ENCODE measurements around the gene ZBTB7C.

DNA sequence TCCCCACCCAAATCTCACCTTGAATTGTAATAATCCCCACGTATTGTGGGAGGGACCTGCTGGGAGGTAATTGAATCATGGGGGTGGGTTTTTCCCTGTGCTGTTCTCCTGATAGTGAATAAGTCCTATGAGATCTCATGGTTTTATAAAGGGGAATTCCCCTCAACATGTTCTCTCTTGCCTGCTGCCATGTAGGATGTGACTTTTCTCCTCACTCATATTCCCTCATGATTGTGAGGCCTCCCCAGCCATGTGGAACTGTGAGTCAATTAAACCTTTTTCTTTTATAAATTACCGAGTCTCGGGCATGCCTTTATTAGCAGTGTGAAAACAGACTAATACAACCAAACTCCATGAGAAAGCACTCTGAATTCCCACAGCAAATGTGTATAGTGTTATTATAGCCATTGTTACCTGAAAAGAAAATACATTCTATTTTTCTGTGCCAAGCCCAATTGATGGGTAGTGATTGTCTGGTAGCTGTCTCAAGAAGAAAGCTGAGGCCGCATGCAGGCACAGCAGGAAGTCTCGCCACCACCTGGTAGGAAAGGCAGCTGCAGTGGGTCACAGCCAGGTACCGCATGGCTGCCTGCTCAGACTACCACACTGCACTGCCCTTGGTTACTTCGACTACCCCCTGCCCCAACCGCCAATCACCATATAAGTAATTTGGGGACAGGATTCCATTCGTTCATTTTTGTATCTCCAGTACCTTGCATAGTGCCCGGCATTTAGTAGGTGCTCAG lies 10.3 kb upstream of the ZBTB7C start:
- TF ChIP-seq POLR2AphosphoS5 (IDR thresholded peaks at IDR 0.05; ENCODE audit: low read depth, low read length) (no peak), SIN3A (IDR thresholded peaks at IDR 0.05; ENCODE audit: borderline replicate concordance, insufficient read depth, low read length) (no peak)
- TF ChIP-seq, protein P1, sequence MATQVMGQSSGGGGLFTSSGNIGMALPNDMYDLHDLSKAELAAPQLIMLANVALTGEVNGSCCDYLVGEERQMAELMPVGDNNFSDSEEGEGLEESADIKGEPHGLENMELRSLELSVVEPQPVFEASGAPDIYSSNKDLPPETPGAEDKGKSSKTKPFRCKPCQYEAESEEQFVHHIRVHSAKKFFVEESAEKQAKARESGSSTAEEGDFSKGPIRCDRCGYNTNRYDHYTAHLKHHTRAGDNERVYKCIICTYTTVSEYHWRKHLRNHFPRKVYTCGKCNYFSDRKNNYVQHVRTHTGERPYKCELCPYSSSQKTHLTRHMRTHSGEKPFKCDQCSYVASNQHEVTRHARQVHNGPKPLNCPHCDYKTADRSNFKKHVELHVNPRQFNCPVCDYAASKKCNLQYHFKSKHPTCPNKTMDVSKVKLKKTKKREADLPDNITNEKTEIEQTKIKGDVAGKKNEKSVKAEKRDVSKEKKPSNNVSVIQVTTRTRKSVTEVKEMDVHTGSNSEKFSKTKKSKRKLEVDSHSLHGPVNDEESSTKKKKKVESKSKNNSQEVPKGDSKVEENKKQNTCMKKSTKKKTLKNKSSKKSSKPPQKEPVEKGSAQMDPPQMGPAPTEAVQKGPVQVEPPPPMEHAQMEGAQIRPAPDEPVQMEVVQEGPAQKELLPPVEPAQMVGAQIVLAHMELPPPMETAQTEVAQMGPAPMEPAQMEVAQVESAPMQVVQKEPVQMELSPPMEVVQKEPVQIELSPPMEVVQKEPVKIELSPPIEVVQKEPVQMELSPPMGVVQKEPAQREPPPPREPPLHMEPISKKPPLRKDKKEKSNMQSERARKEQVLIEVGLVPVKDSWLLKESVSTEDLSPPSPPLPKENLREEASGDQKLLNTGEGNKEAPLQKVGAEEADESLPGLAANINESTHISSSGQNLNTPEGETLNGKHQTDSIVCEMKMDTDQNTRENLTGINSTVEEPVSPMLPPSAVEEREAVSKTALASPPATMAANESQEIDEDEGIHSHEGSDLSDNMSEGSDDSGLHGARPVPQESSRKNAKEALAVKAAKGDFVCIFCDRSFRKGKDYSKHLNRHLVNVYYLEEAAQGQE (IDR thresholded peaks at IDR 0.05; ENCODE audit: insufficient read depth in 1 of 2, low read depth in 2 of 2, low read length in 2 of 2) = no peak
